Panc1 (cell line): ENCODE results near the gene SCNN1G. TPM values are rescaled to one million over a fixed set of nuclear protein-coding genes. Genes with fewer than 3 reads are reported as not detected.

Experiments used
- ATAC-seq: fragments of 200-7000 bp; cut with Tn5 transposase; 2 replicates; pipeline ENCODE4 v1.9.1; 2020; ENCODE audit warnings: mild to moderate bottlenecking, moderate library complexity
- BruUV-seq: library from RNA; stranded (reverse); fragments of 400-500 nt; replicated peaks from 2 replicates; lab custom pipeline; 2021; lab: Mats Ljungman, UMichigan
- CTCF ChIA-PET: fragments of 300-600 bp; sonication (Branson Sonifier 250); formaldehyde crosslinking; loops from one replicate; lab custom pipeline; 2022; ENCODE audit warnings: antibody characterized with exemption; lab: Charles Lee
- POLR2A ChIA-PET: fragments of 300-600 bp; sonication (Branson Sonifier 250); formaldehyde crosslinking; loops from one replicate; lab custom pipeline; 2022; ENCODE audit warnings: antibody characterized with exemption; lab: Charles Lee
- DNase-seq: peaks from one replicate; pipeline ENCODE4 v3.0.0-alpha.2; 2010; ENCODE audit warnings: low read depth, low spot score
- H3K27ac ChIP-seq: 2 replicates; pipeline ENCODE4 v1.5.1; 2011; ENCODE audit warnings: mild to moderate bottlenecking, low read length, inconsistent platforms
- H3K27me3 ChIP-seq: fragments of 200-500 bp; sonication (Bioruptor generic); 2 replicates; pipeline ENCODE4 v1.6.0; 2014; ENCODE audit warnings: low read length, inconsistent platforms; ENCODE audit not compliant: control insufficient read depth, insufficient read depth
- H3K36me3 ChIP-seq: fragments of 200-500 bp; sonication (Bioruptor generic); 2 replicates; pipeline ENCODE4 v1.5.1; 2014; ENCODE audit warnings: inconsistent platforms, mild to moderate bottlenecking, low read length, moderate library complexity; ENCODE audit not compliant: control insufficient read depth, insufficient read depth
- H3K4me1 ChIP-seq: 2 replicates; pipeline ENCODE4 v1.5.1; 2011; ENCODE audit warnings: inconsistent platforms, mild to moderate bottlenecking, low read length, moderate library complexity; ENCODE audit not compliant: control insufficient read depth, insufficient read depth
- H3K4me3 ChIP-seq, 2 experiments: 2 replicates each; pipeline ENCODE4 v1.5.1; 2011 to 2012; ENCODE audit warnings: low read depth in 2 of 2, low read length in 2 of 2, mild to moderate bottlenecking in 2 of 2, inconsistent platforms in 1 of 2, moderate library complexity in 1 of 2
- H3K9me3 ChIP-seq: fragments of 200-500 bp; sonication (Bioruptor generic); 2 replicates; pipeline ENCODE4 v1.5.1; 2014; ENCODE audit warnings: low read depth, mild to moderate bottlenecking, inconsistent platforms, low read length, moderate library complexity; ENCODE audit not compliant: control insufficient read depth, insufficient read depth
- CTCF ChIP-seq: fragments of 450-650 bp; IDR thresholded peaks from 2 replicates; pipeline ENCODE4 v1.5.1; 2017; ENCODE audit warnings: mild to moderate bottlenecking
- POLR2AphosphoS5 ChIP-seq: IDR thresholded peaks from 2 replicates; pipeline ENCODE4 v1.6.1; 2012; ENCODE audit warnings: mild to moderate bottlenecking, low read depth, low read length, moderate library complexity
- REST ChIP-seq, 2 experiments: IDR thresholded peaks; 2 replicates each; pipeline ENCODE4 v1.6.1; 2011 to 2012; ENCODE audit warnings: low read depth in 2 of 2, control low read depth in 1 of 2, low read length in 1 of 2, mild to moderate bottlenecking in 1 of 2, moderate library complexity in 1 of 2; ENCODE audit not compliant: insufficient read depth in 1 of 2
- SIN3A ChIP-seq: IDR thresholded peaks from 2 replicates; pipeline ENCODE4 v1.6.1; 2012; ENCODE audit warnings: low read depth, mild to moderate bottlenecking, low read length, moderate library complexity, borderline replicate concordance; ENCODE audit not compliant: insufficient read depth
- TCF7L2 ChIP-seq: IDR thresholded peaks from 2 replicates; pipeline ENCODE4 v1.6.1; 2011; ENCODE audit warnings: mild to moderate bottlenecking, low read depth, low read length, inconsistent platforms
- in situ Hi-C: cut with HindIII; loops from 2 replicates; pipeline ENCODE4 v1.10.0; 2016; ENCODE audit warnings: low sequenced_read_pairs, low pct_unique_long_range_greater_than_20kb
- intact Hi-C: fragments of 100-400 bp; cut with micrococcal nuclease; formaldehyde crosslinking; loops from one replicate; pipeline ENCODE4 v1.10.0; 2022; ENCODE audit not compliant: unreplicated experiment
- total RNA-seq: library from RNA; stranded (reverse); gene quantifications from one replicate; pipeline ENCODE4 v1.2.1, GENCODE V29; 2021; ENCODE audit not compliant: unreplicated experiment

SCNN1G gene
- total RNA-seq, 1 experiment from 2014 or later = 3.4 TPM

GRCh38 chr16:23223368-23223767 is 40.8 kb downstream of the SCNN1G start:
- POLR2A ChIA-PET = no interaction called here
- no peak for DNase-seq
- TF ChIP-seq REST (IDR thresholded peaks at IDR 0.05; ENCODE audit: insufficient read depth in 1 of 2, low read depth in 2 of 2, low read length in 1 of 2) (no peak), TCF7L2 (no peak), POLR2AphosphoS5 (no peak), CTCF (no peak), SIN3A (no peak)
- no peaks in the 10 kb centered on the region for H3K4me1 ChIP-seq
- no peak overlapping the region for H3K27ac ChIP-seq
- H3K9me3 ChIP-seq = no peaks in the 10 kb centered on the region
- BruUV-seq = no TSS peak
- no peaks in the 10 kb centered on the region for H3K27me3 ChIP-seq
- intact Hi-C loops (no loop called here), in situ Hi-C loops (no loop called here)
- CTCF ChIA-PET = no interaction called here
- 0 out of 2 replicates have a peak, but pooled peaks have one; percentile 36 for ATAC-seq
- no peaks in the 10 kb centered on the region for H3K36me3 ChIP-seq
- no peak overlapping the region for H3K4me3 ChIP-seq

GRCh38 chr16:23225109-23225508 is 42.6 kb downstream of the SCNN1G start:
- ATAC-seq = no peak
- Histone ChIP-seq H3K27ac (no peak overlapping the region), H3K4me1 (no peaks in the 10 kb centered on the region), H3K4me3 (no peak overlapping the region), H3K27me3 (no peaks in the 10 kb centered on the region), H3K36me3 (no peaks in the 10 kb centered on the region), H3K9me3 (no peaks in the 10 kb centered on the region)
- no peak for DNase-seq
- ChIA-PET CTCF (no interaction called here), POLR2A (no interaction called here)
- intact Hi-C loops (no loop called here), in situ Hi-C loops (no loop called here)
- TF ChIP-seq POLR2AphosphoS5 (no peak), TCF7L2 (no peak), SIN3A (no peak), CTCF (no peak)
- no TSS peak for BruUV-seq
